GM23338 (cell line): ENCODE data around the gene PDE1C. TPM values are rescaled to one million over a fixed set of nuclear protein-coding genes. Genes with fewer than 3 reads are reported as not detected.

Source experiments
- ATAC-seq: fragments of 200-7000 bp; cut with Tn5 transposase; 3 replicates; pipeline ENCODE4 v1.9.1; 2020
- DNase-seq: peaks from one replicate; pipeline ENCODE4 v3.0.0-alpha.2; 2015; ENCODE audit warnings: low spot score
- H2AFZ ChIP-seq: fragments of 200-600 bp; sonication (generic); 2 replicates; pipeline ENCODE4 v1.8.0; 2016; ENCODE audit warnings: antibody characterized with exemption, mild to moderate bottlenecking, moderate library complexity
- H3F3A ChIP-seq: fragments of 200-600 bp; sonication (generic); replicated peaks from 2 replicates; pipeline ENCODE4 v1.8.0; 2017; ENCODE audit warnings: antibody characterized with exemption, mixed run types, low read depth
- H3K27ac ChIP-seq: fragments of 200-600 bp; sonication (generic); 2 replicates; pipeline ENCODE4 v1.6.1; 2016; ENCODE audit warnings: low read depth
- H3K27me3 ChIP-seq: fragments of 200-600 bp; sonication (generic); 2 replicates; pipeline ENCODE4 v1.8.0; 2016; ENCODE audit warnings: mild to moderate bottlenecking, mixed run types, moderate library complexity; ENCODE audit not compliant: insufficient read depth
- H3K36me3 ChIP-seq: fragments of 200-600 bp; sonication (generic); 2 replicates; pipeline ENCODE4 v1.8.0; 2016; ENCODE audit warnings: mild to moderate bottlenecking; ENCODE audit not compliant: insufficient read depth
- H3K4me1 ChIP-seq: fragments of 200-600 bp; sonication (generic); 2 replicates; pipeline ENCODE4 v1.8.0; 2016; ENCODE audit warnings: mild to moderate bottlenecking, moderate library complexity; ENCODE audit not compliant: insufficient read depth
- H3K4me2 ChIP-seq: fragments of 200-600 bp; sonication (generic); 2 replicates; pipeline ENCODE4 v1.7.1; 2017; ENCODE audit warnings: mixed run types
- H3K4me3 ChIP-seq: fragments of 200-600 bp; sonication (generic); 2 replicates; pipeline ENCODE4 v1.6.1; 2016; ENCODE audit warnings: mixed run types
- H3K79me2 ChIP-seq: fragments of 200-600 bp; sonication (generic); replicated peaks from 2 replicates; pipeline ENCODE4 v1.8.0; 2017; ENCODE audit warnings: mild to moderate bottlenecking; ENCODE audit not compliant: insufficient read depth
- H3K9me2 ChIP-seq: fragments of 200-600 bp; sonication (generic); 2 replicates; pipeline ENCODE4 v1.8.0; 2017; ENCODE audit not compliant: insufficient read depth
- H4K20me1 ChIP-seq: fragments of 200-600 bp; sonication (generic); replicated peaks from 2 replicates; pipeline ENCODE4 v1.8.0; 2017; ENCODE audit warnings: mild to moderate bottlenecking; ENCODE audit not compliant: insufficient read depth
- H3K27ac Mint-ChIP-seq: 2 replicates; pipeline ENCODE4 v1.8.0; 2020; ENCODE audit warnings: inconsistent platforms, mild to moderate bottlenecking, moderate library complexity, mixed read lengths
- H3K27me3 Mint-ChIP-seq: 3 replicates; pipeline ENCODE4 v1.8.0; 2022; ENCODE audit warnings: low read depth, mild to moderate bottlenecking, moderate library complexity, mixed read lengths, inconsistent platforms; ENCODE audit not compliant: insufficient read depth, poor library complexity
- H3K36me3 Mint-ChIP-seq: 3 replicates; pipeline ENCODE4 v1.8.0; 2021; ENCODE audit warnings: low read depth, mild to moderate bottlenecking, inconsistent platforms, moderate library complexity, mixed read lengths
- H3K4me1 Mint-ChIP-seq: 3 replicates; pipeline ENCODE4 v1.8.0; 2020; ENCODE audit warnings: mild to moderate bottlenecking, inconsistent platforms, mixed read lengths
- H3K4me3 Mint-ChIP-seq: 3 replicates; pipeline ENCODE4 v1.8.0; 2021; ENCODE audit warnings: moderate library complexity, mild to moderate bottlenecking, inconsistent platforms, mixed read lengths
- H3K9me3 Mint-ChIP-seq: 3 replicates; pipeline ENCODE4 v1.8.0; 2020; ENCODE audit warnings: moderate library complexity, mild to moderate bottlenecking, inconsistent platforms, mixed read lengths
- CREB1 ChIP-seq: fragments of 250-450 bp; sonication (Bioruptor Pico); IDR thresholded peaks from 2 replicates; pipeline ENCODE4 v1.5.0; 2020; ENCODE audit warnings: low read depth, mild to moderate bottlenecking, moderate library complexity
- EZH2 ChIP-seq: fragments of 200-600 bp; sonication (generic); IDR thresholded peaks from one replicate; pipeline ENCODE4 v1.8.0; 2017; ENCODE audit warnings: antibody characterized with exemption, mild to moderate bottlenecking, low read depth; ENCODE audit not compliant: unreplicated experiment
- JUNB ChIP-seq: IDR thresholded peaks from one replicate; pipeline ENCODE4 v1.6.1; 2016; ENCODE audit warnings: antibody characterized with exemption; ENCODE audit not compliant: unreplicated experiment
- POLR2AphosphoS5 ChIP-seq: IDR thresholded peaks from 2 replicates; pipeline ENCODE4 v1.6.1; 2016; ENCODE audit warnings: antibody characterized with exemption, low read depth
- REST ChIP-seq: IDR thresholded peaks from one replicate; pipeline ENCODE4 v1.6.1; 2018; ENCODE audit warnings: antibody characterized with exemption; ENCODE audit not compliant: unreplicated experiment
- STAT1 ChIP-seq: IDR thresholded peaks from one replicate; pipeline ENCODE4 v1.6.1; 2016; ENCODE audit warnings: antibody characterized with exemption; ENCODE audit not compliant: unreplicated experiment
- ZNF114 ChIP-seq: fragments of 250-450 bp; sonication (Bioruptor Pico); IDR thresholded peaks from 2 replicates; pipeline ENCODE4 v1.5.0; 2020; ENCODE audit warnings: mild to moderate bottlenecking, moderate library complexity
- ZNF331 ChIP-seq: fragments of 250-450 bp; sonication (Bioruptor Pico); IDR thresholded peaks from 2 replicates; pipeline ENCODE4 v1.5.0; 2020; ENCODE audit warnings: low read depth, mild to moderate bottlenecking, moderate library complexity
- ZNF462 ChIP-seq: fragments of 250-450 bp; sonication (Bioruptor Pico); IDR thresholded peaks from 2 replicates; pipeline ENCODE4 v1.5.0; 2020; ENCODE audit warnings: mild to moderate bottlenecking, moderate library complexity
- polyA plus RNA-seq: library from polyadenylated mRNA; unstranded; fragments of >200 nt; fragmentation: Nextera tagmentation; extraction: Ambion mirVana; gene quantifications from 2 replicates; pipeline ENCODE4 v1.2.1, GENCODE V29; 2016
- total RNA-seq: library from RNA; depleted of rRNA; stranded (reverse); fragments of >200 nt; shearing (Covaris generic); gene quantifications from 2 replicates; pipeline ENCODE4 v1.2.3, GENCODE V29; 2014
- TF ChIP-seq, protein P1 (sequence below): IDR thresholded peaks from 2 replicates; pipeline ENCODE4 v1.6.1; 2016; ENCODE audit warnings: antibody characterized with exemption

The PDE1C gene
- total and polyA plus RNA-seq, 2 experiments from 2014 or later: 0.28 TPM; not detected in 1

DNA sequence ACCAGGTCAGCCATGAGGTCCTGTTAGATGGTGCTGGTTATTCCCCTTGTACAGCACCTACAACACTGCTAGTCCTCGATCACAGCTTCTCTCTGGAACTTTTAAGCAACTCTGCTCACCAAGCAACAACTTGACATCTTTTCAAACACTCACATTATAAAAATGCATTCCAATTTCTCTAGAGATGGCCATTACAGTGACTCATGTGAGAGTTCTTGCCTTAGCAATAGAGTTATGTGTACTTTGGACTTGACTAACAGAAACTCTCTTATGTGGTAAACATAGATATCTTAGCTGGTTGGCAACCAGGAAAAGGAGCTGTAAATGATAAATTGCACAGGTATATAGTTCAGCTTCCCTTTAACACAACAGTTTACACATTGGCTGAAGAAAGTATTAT lies 122.2 kb downstream of the PDE1C start:
- Mint-ChIP-seq H3K9me3 (peaks cover 16% of the 10 kb centered on the region), H3K27ac (no peak overlapping the region), H3K27me3 (no peaks in the 10 kb centered on the region), H3K4me1 (no peaks in the 10 kb centered on the region), H3K4me3 (no peak overlapping the region), H3K36me3 (peaks cover 7% of the 10 kb centered on the region; the same call in 2 of the 3 replicates)
- Histone ChIP-seq H3K79me2 (no peaks in the 10 kb centered on the region), H3K4me1 (no peaks in the 10 kb centered on the region), H2AFZ (no peak overlapping the region), H3K36me3 (no peaks in the 10 kb centered on the region), H3K4me2 (no peak overlapping the region), H3F3A (no peaks in the 10 kb centered on the region), H3K9me2 (peaks cover 7% of the 10 kb centered on the region; the same call in 1 of the 2 replicates), H3K4me3 (no peak overlapping the region), H4K20me1 (no peaks in the 10 kb centered on the region), H3K27ac (no peak overlapping the region), H3K27me3 (no peaks in the 10 kb centered on the region)
- DNase-seq (no peak), ATAC-seq (no peak)
- TF ChIP-seq EZH2 (no peak), POLR2AphosphoS5 (no peak), JUNB (no peak), ZNF462 (CRISPR knock-in tag) (no peak)
- TF ChIP-seq, protein P1, sequence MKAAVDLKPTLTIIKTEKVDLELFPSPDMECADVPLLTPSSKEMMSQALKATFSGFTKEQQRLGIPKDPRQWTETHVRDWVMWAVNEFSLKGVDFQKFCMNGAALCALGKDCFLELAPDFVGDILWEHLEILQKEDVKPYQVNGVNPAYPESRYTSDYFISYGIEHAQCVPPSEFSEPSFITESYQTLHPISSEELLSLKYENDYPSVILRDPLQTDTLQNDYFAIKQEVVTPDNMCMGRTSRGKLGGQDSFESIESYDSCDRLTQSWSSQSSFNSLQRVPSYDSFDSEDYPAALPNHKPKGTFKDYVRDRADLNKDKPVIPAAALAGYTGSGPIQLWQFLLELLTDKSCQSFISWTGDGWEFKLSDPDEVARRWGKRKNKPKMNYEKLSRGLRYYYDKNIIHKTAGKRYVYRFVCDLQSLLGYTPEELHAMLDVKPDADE: no peak

DNA sequence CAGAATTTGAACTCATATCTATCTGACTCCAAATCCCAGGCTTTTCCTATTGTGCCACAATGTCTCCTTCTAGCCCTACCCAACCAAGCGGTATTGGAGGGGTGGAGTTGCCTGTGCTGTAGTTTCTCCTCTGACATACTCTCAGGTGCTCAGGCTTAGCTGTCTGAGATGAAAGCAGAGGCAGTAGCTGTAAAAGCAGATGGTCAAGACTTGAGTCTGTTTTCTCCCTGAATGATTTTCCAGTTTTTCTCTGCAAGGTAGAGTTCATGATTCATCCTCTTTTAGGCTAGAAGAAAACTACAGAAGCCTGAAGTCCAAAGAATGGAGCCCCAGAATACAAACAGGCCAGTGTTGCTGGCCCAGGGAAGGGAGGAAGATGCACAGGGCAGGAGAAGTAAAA lies 130.0 kb downstream of the PDE1C start:
- no peak overlapping the region for H3K4me3 Mint-ChIP-seq
- H3K9me2 ChIP-seq: peaks cover 4% of the 10 kb centered on the region; the same call in 1 of the 2 replicates
- no peaks in the 10 kb centered on the region for H3K36me3 Mint-ChIP-seq
- DNase-seq (no peak), ATAC-seq (no peak)
- no peaks in the 10 kb centered on the region for H4K20me1 ChIP-seq
- peaks cover 14% of the 10 kb centered on the region; the same call in 1 of the 2 replicates for H3K4me1 ChIP-seq
- H3K27me3 Mint-ChIP-seq: no peaks in the 10 kb centered on the region
- H3K36me3 ChIP-seq: no peaks in the 10 kb centered on the region
- no peaks in the 10 kb centered on the region for H3F3A ChIP-seq
- H3K9me3 Mint-ChIP-seq: no peaks in the 10 kb centered on the region
- H3K79me2 ChIP-seq: no peaks in the 10 kb centered on the region
- no peak overlapping the region for H3K27ac Mint-ChIP-seq
- H3K27me3 ChIP-seq: no peaks in the 10 kb centered on the region
- no peak overlapping the region for H2AFZ ChIP-seq
- H3K4me3 ChIP-seq: no peak overlapping the region
- no peak for TF ChIP-seq ZNF331 (CRISPR knock-in tag)
- TF ChIP-seq EZH2: no peak
- TF ChIP-seq STAT1: no peak
- no peak for TF ChIP-seq CREB1 (CRISPR knock-in tag)
- TF ChIP-seq POLR2AphosphoS5: no peak
- no peak for TF ChIP-seq JUNB
- TF ChIP-seq ZNF114 (CRISPR knock-in tag): no peak
- TF ChIP-seq REST: no peak
- H3K27ac ChIP-seq: no peak overlapping the region
- H3K4me2 ChIP-seq: no peak overlapping the region
- H3K4me1 Mint-ChIP-seq: peaks cover 23% of the 10 kb centered on the region; the same call in 2 of the 3 replicates
